Measurements from ENCODE around the gene FNIP2. TPM values are rescaled to one million over a fixed set of nuclear protein-coding genes. Genes with fewer than 3 reads are reported as not detected.

FNIP2 gene
- total RNA-seq, 1 experiment from 2014 or later = 35.3 TPM

DNA sequence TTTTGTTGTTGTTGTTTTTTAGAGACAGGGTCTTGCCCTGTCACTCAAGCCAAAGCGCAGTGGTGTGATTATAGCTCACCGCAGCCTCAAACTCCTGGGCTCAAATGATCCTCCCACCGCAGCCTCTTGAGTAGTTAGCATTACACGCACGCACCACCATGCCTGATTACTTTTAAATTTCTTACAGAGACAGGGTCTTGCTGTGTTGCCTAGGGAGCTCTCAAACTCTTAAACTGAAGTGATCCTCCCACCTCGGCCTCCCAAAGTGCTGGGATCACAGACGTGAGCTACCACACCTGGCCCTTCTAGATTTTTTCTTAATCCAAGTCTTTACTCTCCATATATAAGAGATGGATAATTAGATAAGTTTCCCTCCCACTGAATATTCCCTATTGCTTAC lies 29.2 kb downstream of the FNIP2 start:
- no peaks in the 10 kb centered on the region for H3K27me3 Mint-ChIP-seq (ENCODE audit: unreplicated experiment)
- H3K36me3 Mint-ChIP-seq (ENCODE audit: insufficient read depth, unreplicated experiment) = peaks cover 5% of the 10 kb centered on the region
- BruUV-seq (replicated peaks) = no TSS peak
- no peaks in the 10 kb centered on the region for H3K9me3 Mint-ChIP-seq (ENCODE audit: low read depth, unreplicated experiment)
- CTCF ChIA-PET = no interaction called here
- peaks cover 46% of the 10 kb centered on the region for H3K4me1 Mint-ChIP-seq (ENCODE audit: low read depth, unreplicated experiment)
- no peak for TF ChIP-seq CTCF (IDR thresholded peaks at IDR 0.05; ENCODE audit: unreplicated experiment)
- no peak overlapping the region for H3K27ac Mint-ChIP-seq (ENCODE audit: unreplicated experiment)
- H3K4me3 Mint-ChIP-seq (ENCODE audit: low read depth, unreplicated experiment) = no peak overlapping the region
- intact Hi-C loops (cut with micrococcal nuclease; ENCODE audit: unreplicated experiment) = no loop called here
- DNase-seq = no peak

GRCh38 chr4:158799013-158799770 lies 30.4 kb downstream of the FNIP2 start:
- Mint-ChIP-seq H3K27me3 (ENCODE audit: unreplicated experiment) (no peaks in the 10 kb centered on the region), H3K27ac (ENCODE audit: unreplicated experiment) (no peak overlapping the region), H3K9me3 (ENCODE audit: low read depth, unreplicated experiment) (no peaks in the 10 kb centered on the region), H3K4me1 (ENCODE audit: low read depth, unreplicated experiment) (peaks cover 48% of the 10 kb centered on the region), H3K36me3 (ENCODE audit: insufficient read depth, unreplicated experiment) (peaks cover 5% of the 10 kb centered on the region), H3K4me3 (ENCODE audit: low read depth, unreplicated experiment) (no peak overlapping the region)
- CTCF ChIA-PET = interaction anchor here (1.0 kb wide), 1 partner anchor 17 kb away, joined by 6 read pairs; no protein-coding TSS in a partner anchor
- TF ChIP-seq CTCF (IDR thresholded peaks at IDR 0.05; ENCODE audit: unreplicated experiment) = no peak
- intact Hi-C loops (cut with micrococcal nuclease; ENCODE audit: unreplicated experiment) = no loop called here
- no TSS peak for BruUV-seq (replicated peaks)
- no peak for DNase-seq

DNA sequence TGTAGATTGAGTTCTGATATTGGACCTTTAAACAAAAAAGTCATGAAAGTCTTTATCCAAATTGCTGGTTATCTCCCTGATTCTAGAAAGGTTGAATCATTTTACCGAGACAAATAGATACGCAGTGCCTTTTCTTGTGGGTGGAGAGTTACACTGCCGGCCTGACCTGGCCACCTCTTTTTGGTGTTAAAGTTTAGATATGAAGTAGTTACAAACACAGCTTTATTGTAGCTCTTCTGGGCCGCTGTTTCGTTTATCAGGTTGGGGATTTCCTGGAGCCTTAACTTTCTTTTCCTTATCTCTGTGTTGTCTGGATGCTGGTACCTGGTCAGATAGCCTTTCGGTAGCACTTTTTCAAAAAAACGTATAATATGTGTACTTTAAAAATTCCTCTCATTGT lies 31.0 kb downstream of the FNIP2 start:
- BruUV-seq (replicated peaks) = no TSS peak
- no peak for DNase-seq
- TF ChIP-seq CTCF (IDR thresholded peaks at IDR 0.05; ENCODE audit: unreplicated experiment) = no peak
- H3K36me3 Mint-ChIP-seq (ENCODE audit: insufficient read depth, unreplicated experiment) = peaks cover 5% of the 10 kb centered on the region
- intact Hi-C loops (cut with micrococcal nuclease; ENCODE audit: unreplicated experiment) = no loop called here
- H3K4me3 Mint-ChIP-seq (ENCODE audit: low read depth, unreplicated experiment) = peak overlapping the region; percentile 50
- no peak overlapping the region for H3K27ac Mint-ChIP-seq (ENCODE audit: unreplicated experiment)
- CTCF ChIA-PET = interaction anchor here (1.0 kb wide), 1 partner anchor 17 kb away, joined by 6 read pairs; no protein-coding TSS in a partner anchor
- peaks cover 48% of the 10 kb centered on the region for H3K4me1 Mint-ChIP-seq (ENCODE audit: low read depth, unreplicated experiment)
- no peaks in the 10 kb centered on the region for H3K9me3 Mint-ChIP-seq (ENCODE audit: low read depth, unreplicated experiment)
- no peaks in the 10 kb centered on the region for H3K27me3 Mint-ChIP-seq (ENCODE audit: unreplicated experiment)

DNA sequence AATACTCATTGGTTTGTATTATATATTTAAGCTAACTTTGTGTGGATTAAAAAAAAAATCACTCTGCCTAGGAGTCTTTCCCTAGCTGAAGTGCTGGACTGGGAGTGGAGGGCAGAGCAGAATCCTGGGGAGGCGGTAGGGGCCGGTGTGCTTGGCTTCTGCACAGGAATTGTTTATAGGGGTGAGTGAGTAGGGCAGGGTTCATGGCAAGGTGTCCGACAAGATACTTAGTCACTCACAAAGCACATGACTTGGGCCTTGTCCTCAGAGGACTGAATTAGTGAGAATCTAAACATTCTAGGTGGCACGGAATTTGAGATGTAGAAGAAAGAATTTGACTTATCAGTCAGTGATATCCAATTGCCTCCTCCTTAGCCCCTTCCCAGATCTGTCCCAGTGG lies 32.2 kb downstream of the FNIP2 start:
- Mint-ChIP-seq H3K27me3 (ENCODE audit: unreplicated experiment) (no peaks in the 10 kb centered on the region), H3K4me1 (ENCODE audit: low read depth, unreplicated experiment) (peaks cover 52% of the 10 kb centered on the region), H3K36me3 (ENCODE audit: insufficient read depth, unreplicated experiment) (peaks cover 10% of the 10 kb centered on the region), H3K27ac (ENCODE audit: unreplicated experiment) (no peak overlapping the region), H3K9me3 (ENCODE audit: low read depth, unreplicated experiment) (no peaks in the 10 kb centered on the region), H3K4me3 (ENCODE audit: low read depth, unreplicated experiment) (no peak overlapping the region)
- intact Hi-C loops (cut with micrococcal nuclease; ENCODE audit: unreplicated experiment) = no loop called here
- CTCF ChIA-PET = no interaction called here
- no TSS peak for BruUV-seq (replicated peaks)
- no peak for DNase-seq
- TF ChIP-seq CTCF (IDR thresholded peaks at IDR 0.05; ENCODE audit: unreplicated experiment) = no peak

Measured in Calu3 (cell line).